SHP77 (cell line): ENCODE measurements around the gene DOCK8.
"Not testable (repeated sequence)": the region's sequence is repeated elsewhere in the genome, so short reads cannot be mapped to it uniquely, and the experiment has no call there.

Source experiments
- DNase-seq, 2 experiments: peaks; one replicate each; lab custom pipeline; 2025; lab: John Stamatoyannopoulos, UW

The DOCK8 gene

DNA sequence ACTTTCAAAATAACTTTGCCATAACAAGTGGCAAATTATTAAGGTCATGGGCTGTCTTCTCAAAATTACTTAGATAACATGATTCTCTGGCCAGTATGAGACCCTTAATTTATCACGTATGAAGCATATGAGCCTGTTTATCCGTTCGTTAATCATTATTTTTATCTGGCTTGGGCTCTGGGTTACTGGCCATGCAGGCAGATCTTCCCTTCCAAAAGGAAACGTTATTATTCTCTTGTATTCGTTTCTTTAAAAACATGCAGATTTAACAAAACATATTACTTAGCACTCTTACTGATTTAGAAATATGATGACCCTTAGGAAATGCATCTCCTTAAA lies 148.6 kb downstream of the DOCK8 start:
- no peak for DNase-seq

DNA sequence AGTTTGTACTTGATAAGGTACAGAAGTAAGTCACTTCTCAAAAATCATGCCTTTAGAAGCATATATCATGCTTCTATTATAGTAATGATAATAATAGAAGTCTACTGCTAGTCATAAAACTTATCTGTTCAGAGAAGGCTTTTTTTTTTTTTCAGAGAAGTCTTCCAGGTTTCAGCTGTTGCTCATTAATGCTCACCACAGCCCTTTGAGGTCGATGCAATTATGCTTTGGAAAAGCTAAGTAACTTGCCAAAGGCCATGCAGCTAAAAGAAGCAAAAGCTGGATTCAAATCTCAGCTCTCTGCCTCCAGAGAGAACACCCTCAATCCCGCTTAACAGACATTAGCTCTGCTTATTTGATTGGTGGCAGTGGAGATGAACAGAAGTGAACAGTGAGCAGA lies 150.8 kb downstream of the DOCK8 start:
- DNase-seq, result no peak

DNA sequence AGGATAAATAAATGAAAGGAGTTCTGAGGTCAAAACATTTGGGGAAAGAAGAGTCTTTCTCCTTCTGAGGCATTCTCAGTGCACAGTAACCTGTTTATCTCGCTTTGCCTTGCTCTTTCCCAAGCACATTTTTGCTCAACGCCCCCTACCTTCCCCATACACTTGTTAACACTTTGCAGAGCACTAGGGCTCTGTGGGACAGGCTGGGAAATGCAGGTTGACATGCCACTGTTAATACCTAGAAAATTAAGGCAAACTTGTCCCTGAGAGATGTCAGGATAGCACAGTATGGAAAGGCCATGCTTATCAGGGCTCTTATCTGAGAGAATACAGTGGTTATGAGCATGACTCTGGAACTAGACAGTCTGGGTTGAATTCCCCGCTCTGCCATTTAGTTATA lies 152.0 kb downstream of the DOCK8 start:
- no peak for DNase-seq

DNA sequence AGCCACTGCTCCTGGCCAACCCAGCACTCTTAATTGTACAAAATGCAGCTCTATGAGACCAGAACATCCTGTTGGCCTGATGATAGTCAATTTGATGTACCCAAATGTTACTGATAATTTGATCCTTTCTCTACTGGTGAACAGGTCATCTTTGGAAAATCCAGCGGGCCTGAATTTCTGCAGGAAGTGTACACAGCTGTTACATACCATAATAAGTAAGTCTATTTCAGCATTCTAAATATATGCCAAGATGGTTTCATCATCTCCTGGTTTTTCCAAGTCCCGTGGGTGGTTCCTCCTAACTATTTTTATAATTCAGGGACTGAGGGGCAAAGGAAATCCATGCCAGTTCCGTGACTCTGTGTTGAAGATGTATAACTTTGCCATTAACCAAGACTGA lies 155.4 kb downstream of the DOCK8 start:
- no peak for DNase-seq

DNA sequence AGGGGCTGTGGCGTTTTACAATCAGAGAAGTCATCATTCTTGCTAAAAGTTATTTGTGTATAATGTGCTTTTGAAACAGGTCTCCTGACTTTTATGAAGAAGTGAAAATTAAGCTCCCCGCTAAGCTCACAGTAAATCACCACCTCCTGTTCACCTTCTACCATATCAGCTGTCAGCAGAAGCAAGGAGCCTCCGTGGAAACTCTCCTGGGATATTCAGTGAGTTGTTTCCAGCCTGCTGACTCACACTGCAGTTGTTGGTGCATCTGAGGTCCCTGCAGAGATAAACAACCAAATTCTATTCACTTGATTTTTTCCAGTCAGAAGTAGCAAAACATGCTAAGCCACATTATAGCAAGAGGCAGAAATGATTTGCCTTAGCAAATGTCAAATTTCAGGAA lies 156.7 kb downstream of the DOCK8 start:
- no peak for DNase-seq

DNA sequence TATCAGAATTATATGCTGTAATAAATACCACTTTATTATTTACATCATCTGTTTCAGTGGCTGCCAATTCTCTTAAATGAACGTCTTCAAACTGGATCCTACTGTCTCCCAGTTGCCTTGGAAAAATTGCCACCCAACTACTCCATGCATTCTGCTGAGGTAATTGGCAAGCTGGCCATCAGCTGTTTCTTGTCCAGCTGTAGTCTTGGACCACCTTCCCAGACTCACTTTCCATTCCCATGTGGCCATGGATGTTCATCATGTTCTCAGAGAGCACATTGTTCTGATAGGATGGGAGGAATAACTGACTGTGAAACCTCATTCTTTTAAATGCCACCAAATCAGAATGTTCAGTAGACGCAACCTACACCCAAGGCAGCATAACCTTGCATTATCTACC lies 157.5 kb downstream of the DOCK8 start:
- DNase-seq, result no peak

DNA sequence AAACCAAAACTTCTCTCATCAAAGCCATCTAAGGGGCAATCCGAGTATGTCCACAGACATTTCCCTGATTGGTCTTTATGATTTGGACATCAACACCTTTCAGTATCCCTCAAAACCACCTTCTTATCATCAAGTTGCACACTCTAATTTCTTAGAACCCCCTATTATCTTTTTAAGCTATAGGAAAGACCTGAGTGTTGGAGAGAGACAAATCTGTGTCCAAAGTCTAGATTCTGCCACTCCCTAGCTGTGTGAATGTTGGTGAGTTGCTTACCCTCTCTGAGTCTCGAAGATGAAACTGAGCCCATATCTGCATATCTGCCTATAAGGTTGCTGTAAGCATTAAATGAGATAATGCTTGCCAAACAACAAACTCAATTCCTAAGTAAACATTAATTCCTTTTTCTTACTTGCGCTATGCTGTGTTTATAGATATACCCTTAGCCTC lies 159.1 kb downstream of the DOCK8 start:
- no peak for DNase-seq

DNA sequence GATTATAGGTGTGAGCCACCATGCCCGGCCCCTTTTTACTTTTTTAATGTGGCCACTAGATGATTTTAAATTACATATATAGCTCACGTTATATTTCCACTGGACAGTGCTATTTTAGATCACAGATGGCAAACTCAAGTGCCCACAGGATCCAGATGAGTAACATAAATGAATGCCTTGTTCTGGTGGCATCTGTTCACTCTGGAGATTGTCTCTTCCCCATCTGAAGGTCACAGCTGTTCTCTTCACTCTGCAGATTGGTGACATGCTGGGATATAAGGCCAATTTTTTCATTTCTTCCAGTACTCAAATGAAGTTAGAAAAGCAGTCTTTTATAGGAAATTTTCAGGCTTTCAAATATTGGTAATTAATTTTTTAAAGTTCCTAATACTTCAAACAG lies 160.1 kb downstream of the DOCK8 start:
- DNase-seq, result no peak

DNA sequence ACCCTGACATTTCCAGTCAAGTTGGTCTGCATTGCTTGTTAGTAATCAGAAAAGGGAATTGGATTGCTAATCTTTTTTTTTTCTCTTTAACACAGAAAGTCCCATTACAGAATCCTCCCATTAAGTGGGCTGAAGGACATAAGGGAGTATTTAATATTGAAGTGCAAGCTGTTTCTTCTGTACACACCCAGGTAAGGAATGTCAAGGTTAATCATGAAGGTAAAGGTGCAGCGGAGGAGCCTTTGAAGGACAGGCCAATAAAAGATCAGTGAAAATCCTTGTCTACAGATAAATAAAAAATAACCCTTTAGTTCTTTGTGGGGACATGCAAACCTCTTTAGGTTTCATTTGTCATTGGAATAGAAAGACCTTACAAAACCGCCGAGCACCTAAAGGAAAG lies 161.4 kb downstream of the DOCK8 start:
- DNase-seq, result no peak

DNA sequence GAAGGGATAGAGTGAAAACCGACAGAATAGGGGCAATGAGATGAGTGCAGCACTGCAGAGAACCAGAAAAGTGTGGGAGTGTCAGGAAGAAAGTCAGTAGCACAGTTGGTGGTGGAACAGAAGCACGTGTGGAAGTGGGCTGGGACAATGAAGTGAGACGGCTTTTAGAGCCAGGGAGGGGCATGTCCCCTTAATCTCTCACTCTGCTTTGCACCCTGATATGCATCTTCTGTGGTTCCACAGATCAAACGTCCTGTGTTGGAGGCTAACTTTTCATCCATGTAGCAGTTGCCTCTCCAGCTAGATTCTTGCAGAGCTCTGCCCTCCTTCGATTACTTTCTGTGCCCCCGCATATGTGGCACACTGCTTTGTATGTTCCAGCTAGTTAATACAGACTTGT lies 163.6 kb downstream of the DOCK8 start:
- no peak for DNase-seq

DNA sequence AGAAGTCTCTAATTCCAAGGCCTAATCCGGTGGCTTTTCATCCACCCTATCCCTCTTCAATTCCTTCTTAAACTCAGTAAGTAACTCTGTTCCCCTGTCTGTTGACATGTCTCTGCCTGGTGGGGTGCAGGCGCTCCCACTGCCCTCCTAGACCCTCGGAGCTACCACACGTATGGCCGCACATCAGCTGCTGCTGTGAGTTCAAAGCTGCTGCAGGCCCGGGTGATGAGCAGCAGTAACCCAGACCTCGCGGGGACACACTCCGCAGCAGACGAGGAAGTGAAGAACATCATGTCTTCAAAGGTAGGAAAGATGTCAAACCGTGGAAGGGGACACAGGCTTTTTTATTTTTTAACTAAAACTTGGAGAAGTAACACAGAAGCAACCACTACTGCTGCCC lies 167.7 kb downstream of the DOCK8 start:
- DNase-seq, result no peak

DNA sequence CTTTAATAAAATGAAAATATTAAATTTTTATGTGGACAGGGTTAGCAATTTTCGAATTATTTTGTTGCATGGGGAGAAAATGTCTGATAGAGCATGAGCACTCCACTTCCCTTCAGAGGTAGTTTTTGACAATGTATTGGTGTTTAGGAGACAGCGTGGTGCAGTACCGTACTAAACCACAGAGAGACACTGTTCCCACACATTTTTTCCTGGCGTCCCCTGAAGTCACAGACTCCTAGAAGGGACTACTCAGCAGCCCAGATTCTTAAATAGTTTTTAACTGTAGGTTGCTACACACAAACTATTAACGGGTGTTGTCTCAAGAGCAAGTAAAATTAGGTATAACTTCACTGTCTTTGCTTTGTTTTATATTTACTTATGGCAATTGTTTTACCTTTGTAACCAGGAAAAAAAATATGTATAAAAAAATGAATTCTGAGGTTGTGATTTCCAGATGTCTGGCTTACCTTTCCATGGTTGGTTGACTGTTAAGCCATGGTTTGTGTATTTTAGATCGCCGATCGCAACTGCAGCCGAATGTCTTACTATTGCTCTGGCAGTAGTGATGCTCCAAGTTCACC lies 171.2 kb downstream of the DOCK8 start:
- DNase-seq, result peak in 1 of 2 experiments; percentile 7

DNA sequence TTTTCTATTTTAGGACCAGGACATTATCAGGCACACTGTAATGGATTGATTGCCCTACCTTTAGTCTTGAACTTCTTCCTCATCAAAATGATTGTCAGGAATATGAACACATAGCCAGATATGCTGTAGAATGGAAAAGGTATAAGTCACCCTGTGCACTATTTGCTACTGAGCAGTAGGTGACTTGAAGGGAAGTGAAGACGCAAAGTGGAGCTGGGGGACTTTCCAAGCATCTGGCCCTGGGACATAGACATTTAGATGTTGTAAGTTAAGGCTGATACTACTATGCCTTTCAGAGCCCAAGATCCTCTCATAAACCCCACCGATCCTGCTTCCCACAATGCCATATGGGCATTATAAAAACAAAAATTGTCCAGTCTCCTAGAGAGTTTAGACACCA lies 174.5 kb downstream of the DOCK8 start:
- no peak for DNase-seq

DNA sequence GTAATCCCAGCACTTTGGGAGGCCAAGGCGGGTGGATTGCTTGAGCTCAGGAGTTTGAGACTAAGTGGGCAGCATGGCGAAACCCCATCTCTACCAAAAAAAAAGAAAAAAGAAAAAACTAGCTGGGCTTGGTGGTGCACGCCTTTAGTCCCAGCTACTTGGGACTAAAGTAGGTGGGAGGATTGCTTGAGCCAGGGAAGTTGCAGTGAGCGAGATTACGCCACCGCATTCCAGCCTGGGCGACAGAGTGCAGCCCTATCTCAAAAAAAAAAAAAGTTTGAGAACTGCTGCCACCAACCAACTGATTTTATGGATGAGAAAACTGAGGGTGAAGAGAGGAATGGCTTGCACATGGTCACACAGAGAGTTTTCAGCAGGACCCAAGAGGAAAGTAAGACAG lies 175.1 kb downstream of the DOCK8 start:
- no peak for DNase-seq

DNA sequence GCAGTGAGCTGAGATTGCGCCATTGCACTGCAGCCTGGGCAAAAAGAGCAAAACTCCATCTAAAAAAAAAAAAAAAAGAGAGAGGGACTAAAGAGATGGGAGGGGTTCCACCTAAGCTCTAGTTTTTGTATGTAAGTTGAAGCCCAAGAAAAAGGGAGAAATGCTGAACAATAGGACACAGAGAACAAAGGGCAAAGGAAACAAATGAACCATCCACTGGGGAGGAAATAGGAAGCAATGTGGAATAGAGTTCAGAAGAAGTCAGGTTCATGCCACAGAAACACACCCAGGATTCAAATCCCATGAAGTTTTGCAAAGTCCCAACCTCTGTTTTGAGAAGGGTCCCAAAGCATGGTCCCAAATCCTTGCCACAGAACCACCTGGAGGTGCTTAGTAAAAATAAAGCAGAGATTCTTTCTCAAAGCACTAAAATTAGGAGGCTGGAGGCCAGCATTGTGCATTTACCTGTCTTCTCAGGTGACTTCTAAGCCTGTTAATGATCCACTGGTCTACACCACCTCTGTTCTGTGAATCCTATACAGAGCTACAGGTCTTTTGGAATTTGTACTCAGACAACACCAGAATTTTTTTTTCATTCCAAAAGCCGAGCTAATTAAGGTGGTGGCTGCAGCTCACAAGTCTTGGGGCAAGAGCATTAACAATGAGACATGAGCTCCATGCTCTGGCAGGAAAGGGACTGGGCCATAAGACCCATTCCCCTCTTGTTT lies 177.6 kb downstream of the DOCK8 start:
- DNase-seq, result no peak

DNA sequence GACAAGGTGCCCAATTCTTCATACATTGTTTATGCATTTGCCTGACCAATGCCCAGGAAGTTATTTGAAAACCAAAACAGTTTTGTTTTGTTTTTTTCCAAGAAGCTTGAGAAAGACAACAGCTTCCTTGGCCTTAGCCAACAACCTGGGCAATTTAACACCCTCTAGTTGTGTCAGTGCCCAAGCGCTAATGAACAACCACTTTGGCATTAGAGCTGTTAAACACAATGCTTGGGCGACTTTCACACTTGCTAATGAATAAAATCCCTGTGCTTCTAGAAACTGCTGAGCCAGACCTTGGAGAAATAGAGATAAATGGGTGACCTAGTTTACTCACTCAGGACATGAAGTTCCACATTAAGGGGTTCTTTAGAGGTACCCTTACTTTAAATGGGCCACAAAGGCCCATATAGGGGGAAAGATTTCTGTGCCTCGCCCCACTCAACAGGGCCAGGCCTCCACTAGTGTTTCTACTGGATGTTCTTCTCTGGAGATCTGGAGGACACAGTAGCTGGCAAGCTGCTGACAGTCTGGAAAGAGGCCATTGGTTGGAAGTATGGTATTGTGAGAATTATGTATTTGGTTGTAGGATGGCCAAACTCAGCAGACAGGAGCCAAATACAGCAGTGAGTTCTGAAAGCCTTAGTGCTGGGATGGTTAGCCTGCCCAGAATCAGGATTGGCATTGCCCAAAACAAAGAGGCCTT lies 179.8 kb downstream of the DOCK8 start:
- DNase-seq, result no peak

DNA sequence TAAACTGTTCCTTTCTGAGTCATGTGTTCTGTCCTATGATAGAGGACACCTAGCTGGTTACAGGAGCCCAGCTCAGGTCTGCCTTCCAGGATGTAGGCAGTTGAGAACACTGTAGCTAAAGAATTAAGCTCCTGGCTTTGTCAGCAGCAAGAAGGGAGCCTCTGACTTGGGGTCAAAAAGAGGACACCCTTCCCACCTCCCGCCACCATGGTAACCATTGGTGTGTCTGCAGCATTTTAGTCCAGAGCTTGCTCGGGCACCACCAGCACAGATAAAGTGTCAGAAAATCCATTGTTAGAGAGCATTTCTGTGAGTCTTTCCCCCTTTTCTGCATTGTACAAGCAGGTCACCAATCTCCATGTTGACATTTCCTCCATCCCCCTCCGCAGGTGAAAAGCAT lies 181.7 kb downstream of the DOCK8 start:
- DNase-seq, result no peak

DNA sequence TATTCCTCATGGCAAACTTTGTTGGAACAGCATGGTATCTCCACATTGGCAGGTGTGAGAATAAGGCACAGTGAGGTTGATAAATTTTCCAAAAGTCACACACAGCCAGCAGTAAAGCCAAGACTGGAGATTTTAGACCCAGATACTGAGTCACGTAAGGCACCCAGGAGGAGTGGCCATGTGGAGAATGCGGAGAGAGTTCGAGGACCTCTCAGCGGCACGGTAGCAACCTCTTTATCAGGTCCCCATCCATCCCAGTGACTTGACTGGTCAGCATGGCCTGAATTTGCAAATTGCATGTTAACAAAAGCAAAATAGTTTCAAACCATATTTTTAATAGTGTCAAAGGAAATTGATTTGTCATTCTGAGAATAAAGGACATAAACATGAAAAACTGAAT lies 183.4 kb downstream of the DOCK8 start:
- DNase-seq, result no peak

DNA sequence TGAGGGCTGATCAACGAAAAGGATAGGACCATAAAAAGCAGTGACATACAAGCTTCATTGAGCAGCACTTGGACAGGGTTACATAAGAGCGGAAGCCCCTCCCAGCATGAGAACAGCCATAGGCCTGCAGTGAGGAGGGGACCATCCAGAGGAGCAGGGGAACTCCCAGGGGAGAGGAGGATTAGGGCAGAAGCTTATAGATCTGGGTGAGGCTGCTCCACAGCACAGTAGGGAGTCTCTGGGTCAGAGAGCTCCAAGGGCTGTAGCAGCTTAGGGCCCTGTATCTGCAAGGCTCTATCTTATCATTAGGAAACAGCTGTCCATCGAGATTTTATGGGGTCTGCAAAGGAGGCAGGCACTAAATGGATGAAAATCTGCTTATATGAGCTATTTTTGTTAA lies 186.6 kb downstream of the DOCK8 start:
- DNase-seq, result no peak

DNA sequence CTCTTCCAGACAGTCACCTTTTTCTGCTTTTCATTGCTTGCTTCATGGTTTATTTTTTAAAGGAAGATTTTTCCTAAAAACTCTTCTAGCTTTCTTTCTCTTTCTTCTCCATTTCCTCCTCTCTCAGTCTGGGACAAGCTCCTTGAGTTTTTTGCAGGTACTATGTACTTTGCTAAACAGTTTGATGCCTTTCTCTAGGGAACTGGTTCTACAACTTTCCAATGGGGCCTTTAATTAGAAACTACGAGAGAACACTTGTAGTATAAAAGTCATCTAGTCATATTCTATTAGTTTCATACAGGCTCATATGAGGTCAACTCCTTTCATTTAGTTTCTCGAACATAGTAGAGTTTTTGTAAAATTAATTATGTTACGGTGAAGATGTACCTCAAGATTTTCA lies 189.6 kb downstream of the DOCK8 start:
- no peak for DNase-seq

DNA sequence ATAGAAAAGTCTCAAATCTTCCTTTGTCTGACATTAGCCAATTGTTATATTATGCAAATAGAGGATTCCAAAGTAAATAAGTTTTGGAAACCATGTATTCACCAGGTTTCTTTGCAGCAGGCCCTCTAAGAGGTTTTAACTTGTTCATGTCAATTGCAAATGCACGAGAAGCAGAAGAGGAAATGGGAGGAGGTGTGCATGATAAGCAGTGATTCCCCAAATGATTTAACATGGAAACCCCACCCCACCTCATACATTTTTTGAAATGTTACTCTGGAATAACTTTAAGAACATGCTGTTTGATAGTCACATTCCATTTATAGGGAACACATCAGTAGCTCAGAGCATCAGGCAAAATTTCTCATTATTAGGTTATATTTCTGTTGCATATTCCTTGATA lies 190.7 kb downstream of the DOCK8 start:
- DNase-seq, result no peak

DNA sequence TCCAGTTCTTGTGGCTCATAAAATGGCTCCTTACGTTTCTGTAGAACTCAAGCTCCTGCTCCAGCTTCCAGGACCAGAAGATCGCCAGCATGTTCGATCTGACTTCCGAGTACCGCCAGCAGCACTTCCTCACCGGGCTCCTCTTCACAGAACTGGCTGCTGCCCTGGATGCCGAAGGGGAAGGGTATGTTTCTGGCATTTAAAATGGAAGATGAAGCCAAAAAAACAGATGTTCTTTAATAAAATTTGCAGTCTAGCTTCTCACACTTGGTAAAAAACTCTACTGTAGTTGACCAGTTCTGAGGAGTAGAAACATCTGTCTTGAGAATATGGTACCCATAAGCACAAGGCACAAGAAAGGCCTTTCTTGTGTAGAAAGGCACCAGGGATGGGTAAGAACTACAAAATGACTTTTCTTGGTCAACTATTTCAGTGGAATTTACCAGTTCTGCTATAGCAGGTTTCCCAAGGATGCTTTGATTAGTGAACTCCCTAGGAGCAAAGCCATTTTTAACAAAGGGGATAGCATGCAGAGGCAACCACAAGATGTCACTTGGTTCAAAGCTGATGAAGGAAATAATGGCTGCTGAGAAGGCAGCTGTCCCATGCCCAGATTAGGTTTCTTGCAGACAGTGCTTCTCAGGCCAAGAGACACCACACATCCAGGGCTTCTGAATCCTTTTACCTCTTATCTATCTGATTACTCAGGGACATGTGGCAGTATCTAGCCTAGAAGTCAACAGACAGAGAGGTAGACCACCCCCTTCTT lies 192.4 kb downstream of the DOCK8 start:
- DNase-seq, result no peak

DNA sequence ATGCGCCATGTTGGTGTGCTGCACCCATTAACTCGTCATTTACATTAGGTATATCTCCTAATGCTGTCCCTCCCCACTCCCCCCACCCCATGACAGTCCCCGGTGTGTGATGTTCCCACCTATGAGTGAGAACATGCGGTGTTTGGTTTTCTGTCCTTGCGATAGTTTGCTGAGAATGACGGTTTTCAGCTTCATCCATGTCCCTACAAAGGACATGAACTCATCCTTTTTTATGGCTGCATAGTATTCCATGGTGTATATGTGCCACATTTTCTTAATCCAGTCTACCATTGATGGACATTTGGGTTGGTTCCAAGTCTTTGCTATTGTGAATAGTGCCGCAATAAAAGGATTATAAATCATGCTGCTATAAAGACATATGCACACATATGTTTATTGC lies 195.0 kb downstream of the DOCK8 start:
- DNase-seq, result not testable (repeated sequence)
